EL (cell line): Measurements from ENCODE around the gene HSD11B1L.

Experiments
- DNase-seq: peaks from one replicate; pipeline ENCODE4 v3.0.0-alpha.2; 2016

HSD11B1L gene

GRCh38 chr19:5667751-5668271 lies 13.0 kb upstream of the HSD11B1L start:
- DNase-seq, result no peak

GRCh38 chr19:5669212-5669611 lies 11.6 kb upstream of the HSD11B1L start:
- no peak for DNase-seq

GRCh38 chr19:5671600-5671999 lies 9.2 kb upstream of the HSD11B1L start:
- no peak for DNase-seq

- no peak for DNase-seq
These were observed 7.9 kb upstream of the HSD11B1L start for GRCh38 chr19:5672708-5673459.

- no peak for DNase-seq
These were observed 7.1 kb upstream of the HSD11B1L start for GRCh38 chr19:5673752-5674151.

GRCh38 chr19:5674714-5675113 lies 6.1 kb upstream of the HSD11B1L start:
- DNase-seq, result no peak

- DNase-seq, result no peak
These were observed 4.6 kb upstream of the HSD11B1L start for GRCh38 chr19:5676105-5676771.

GRCh38 chr19:5676772-5677105 lies 4.1 kb upstream of the HSD11B1L start:
- DNase-seq, result no peak

- no peak for DNase-seq
These were observed 3.7 kb upstream of the HSD11B1L start for GRCh38 chr19:5677136-5677535.

- DNase-seq, result no peak
These were observed 3.2 kb upstream of the HSD11B1L start for GRCh38 chr19:5677580-5677979.

GRCh38 chr19:5678071-5678718 lies 2.6 kb upstream of the HSD11B1L start:
- no peak for DNase-seq

GRCh38 chr19:5679289-5680083 lies 1.3 kb upstream of the HSD11B1L start:
- no peak for DNase-seq

- peak; percentile 42 for DNase-seq
These were observed 767 bp upstream of the HSD11B1L start for GRCh38 chr19:5680084-5680436.

- no peak for DNase-seq
These were observed 722 bp downstream of the HSD11B1L start for GRCh38 chr19:5681391-5682106.

GRCh38 chr19:5682107-5682482 lies 1.3 kb downstream of the HSD11B1L start:
- no peak for DNase-seq

GRCh38 chr19:5683177-5683886 lies 2.5 kb downstream of the HSD11B1L start:
- DNase-seq, result no peak

GRCh38 chr19:5684694-5685430 lies 4.0 kb downstream of the HSD11B1L start:
- DNase-seq, result no peak

- DNase-seq, result no peak
These were observed 5.5 kb downstream of the HSD11B1L start for GRCh38 chr19:5686326-5686646.

- DNase-seq, result peak; percentile 95
These were observed 6.0 kb downstream of the HSD11B1L start for GRCh38 chr19:5686647-5687359.

- no peak for DNase-seq
These were observed 6.8 kb downstream of the HSD11B1L start for GRCh38 chr19:5687360-5688198.
